ENCODE measurements around the gene LCT.
A peak's percentile ranks its signal among the peaks of the same experiment; 100 is the strongest.
"Not testable (repeated sequence)": the region's sequence is repeated elsewhere in the genome, so short reads cannot be mapped to it uniquely, and the experiment has no call there.

LCT gene

GRCh38 chr2:135818937-135819610 lies 17.9 kb downstream of the LCT start:
- Mint-ChIP-seq H3K4me3 (no peak overlapping the region), H3K9me3 (no peaks in the 10 kb centered on the region), H3K36me3 (peaks cover 5% of the 10 kb centered on the region), H3K4me1 (peaks cover 51% of the 10 kb centered on the region), H3K27me3 (no peaks in the 10 kb centered on the region), H3K27ac (no peak overlapping the region)

GRCh38 chr2:135817951-135818350 lies 19.0 kb downstream of the LCT start:
- Mint-ChIP-seq H3K27me3 (no peaks in the 10 kb centered on the region), H3K4me1 (peaks cover 51% of the 10 kb centered on the region), H3K9me3 (no peaks in the 10 kb centered on the region), H3K36me3 (peaks cover 5% of the 10 kb centered on the region), H3K27ac (no peak overlapping the region), H3K4me3 (no peak overlapping the region)

DNA sequence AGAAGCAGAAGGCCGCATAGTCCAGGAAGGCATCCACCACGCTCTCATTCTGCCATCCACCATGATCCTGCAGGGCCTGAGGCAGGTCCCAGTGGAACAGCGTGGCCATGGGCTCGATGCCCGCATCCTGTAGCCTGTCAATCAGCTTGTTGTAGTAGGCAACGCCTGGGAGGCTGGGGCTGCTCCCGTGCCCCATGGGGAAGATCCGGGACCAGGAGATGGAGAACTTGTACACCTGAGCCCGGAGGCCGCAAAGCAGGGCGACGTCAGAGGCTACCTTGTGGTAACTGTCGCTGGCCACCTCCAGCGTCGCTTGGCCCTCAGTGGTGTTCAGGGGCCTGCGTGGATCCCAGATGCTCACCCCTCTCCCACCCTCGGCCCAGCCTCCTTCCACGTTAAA lies 19.5 kb downstream of the LCT start:
- H3K4me3 Mint-ChIP-seq, result no peak overlapping the region
- no peak overlapping the region for H3K27ac Mint-ChIP-seq
- peaks cover 2% of the 10 kb centered on the region for H3K36me3 Mint-ChIP-seq
- H3K4me1 Mint-ChIP-seq, result peaks cover 51% of the 10 kb centered on the region
- no peaks in the 10 kb centered on the region for H3K9me3 Mint-ChIP-seq
- no peaks in the 10 kb centered on the region for H3K27me3 Mint-ChIP-seq

- Mint-ChIP-seq H3K4me3 (peak overlapping the region; percentile 61), H3K4me1 (peaks cover 37% of the 10 kb centered on the region), H3K36me3 (no peaks in the 10 kb centered on the region), H3K9me3 (peaks cover 7% of the 10 kb centered on the region), H3K27ac (peak overlapping the region; percentile 95), H3K27me3 (no peaks in the 10 kb centered on the region)
These were observed 21.7 kb downstream of the LCT start for GRCh38 chr2:135815269-135815668.

GRCh38 chr2:135812907-135813511 lies 24.0 kb downstream of the LCT start:
- peaks cover 21% of the 10 kb centered on the region for H3K4me1 Mint-ChIP-seq
- H3K36me3 Mint-ChIP-seq, result no peaks in the 10 kb centered on the region

GRCh38 chr2:135807874-135808273 lies 29.1 kb downstream of the LCT start:
- H3K27ac Mint-ChIP-seq, H3K9me3 Mint-ChIP-seq, H3K4me1 Mint-ChIP-seq, H3K27me3 Mint-ChIP-seq, H3K4me3 Mint-ChIP-seq, H3K36me3 Mint-ChIP-seq: not testable (repeated sequence)

More at GRCh38 chr2:135812907-135813511, 24.0 kb downstream of the LCT start:
- H3K27ac Mint-ChIP-seq, result no peak overlapping the region
- no peaks in the 10 kb centered on the region for H3K27me3 Mint-ChIP-seq
- H3K4me3 Mint-ChIP-seq, result no peak overlapping the region
- H3K9me3 Mint-ChIP-seq, result peaks cover 7% of the 10 kb centered on the region

- H3K27ac Mint-ChIP-seq, result no peak overlapping the region
- H3K27me3 Mint-ChIP-seq, result no peaks in the 10 kb centered on the region
- H3K4me1 Mint-ChIP-seq, result no peaks in the 10 kb centered on the region
- no peak overlapping the region for H3K4me3 Mint-ChIP-seq
- H3K9me3 Mint-ChIP-seq, result peaks cover 4% of the 10 kb centered on the region
- no peaks in the 10 kb centered on the region for H3K36me3 Mint-ChIP-seq
These were observed 33.7 kb downstream of the LCT start for GRCh38 chr2:135803278-135803677.

DNA sequence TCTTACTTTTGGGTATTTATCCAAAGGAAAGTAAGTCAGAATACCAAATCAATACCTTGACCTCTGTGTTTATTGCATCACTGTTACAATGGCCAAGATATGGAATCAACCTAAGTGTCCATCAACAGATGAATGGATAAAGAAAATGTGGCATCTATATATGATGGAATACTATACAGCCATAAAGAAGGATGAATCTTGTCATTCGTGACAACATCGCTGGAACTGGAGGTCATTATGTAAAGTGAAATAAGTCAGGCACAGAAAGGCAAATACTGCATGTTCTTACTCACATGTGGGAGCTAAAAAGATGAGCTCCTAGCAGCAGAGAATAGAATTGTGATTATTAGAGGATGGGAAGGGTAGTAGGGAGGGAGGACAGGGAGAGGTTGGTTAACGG lies 34.6 kb downstream of the LCT start:
- no peak overlapping the region for H3K4me3 Mint-ChIP-seq
- peaks cover 4% of the 10 kb centered on the region for H3K9me3 Mint-ChIP-seq
- H3K27ac Mint-ChIP-seq, result no peak overlapping the region
- H3K4me1 Mint-ChIP-seq, result peaks cover 3% of the 10 kb centered on the region
- H3K27me3 Mint-ChIP-seq, result no peaks in the 10 kb centered on the region
- no peaks in the 10 kb centered on the region for H3K36me3 Mint-ChIP-seq

DNA sequence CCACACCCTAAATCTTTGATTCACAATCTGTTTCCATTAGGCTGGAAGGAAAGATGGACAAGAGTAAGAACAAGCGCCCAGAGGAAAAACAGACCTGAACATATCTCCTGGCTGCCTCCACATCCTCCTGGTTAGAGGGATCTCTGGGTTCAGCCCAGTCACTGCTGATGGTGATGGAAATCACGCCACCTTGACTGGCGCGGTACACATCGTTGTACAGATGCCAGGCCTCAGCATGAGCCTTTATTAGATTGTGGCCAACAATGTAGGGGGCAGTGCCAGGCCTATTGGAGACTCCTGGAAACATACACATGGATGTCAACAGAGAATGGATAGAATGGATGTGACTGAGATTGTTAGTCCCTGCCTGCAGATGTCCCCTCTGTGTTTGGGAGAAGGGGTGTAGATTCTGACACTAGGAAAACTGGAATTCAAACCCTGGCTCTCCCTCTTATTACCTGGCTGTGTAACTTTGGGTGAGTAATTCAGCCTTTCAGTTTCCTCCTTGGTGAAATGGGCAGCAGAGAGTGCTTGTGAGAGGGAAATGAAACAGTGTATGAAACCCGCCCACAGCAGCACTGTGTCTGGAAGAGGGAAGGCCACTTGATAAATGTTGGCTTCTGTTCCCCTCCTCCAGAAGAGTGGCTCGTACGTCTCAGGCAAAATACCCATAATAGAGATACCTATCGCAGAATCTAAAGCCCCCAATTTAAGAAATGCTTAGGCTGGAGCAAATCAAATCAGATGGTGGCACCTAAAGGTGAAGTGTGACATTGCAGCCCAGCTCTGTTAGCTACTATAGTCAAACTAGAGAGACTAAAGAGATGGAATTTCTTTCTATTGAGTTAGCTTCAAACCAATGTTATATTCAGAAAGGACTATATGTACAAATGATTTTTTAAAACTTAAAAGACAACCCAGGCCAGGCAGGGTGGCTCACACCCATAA lies 36.2 kb downstream of the LCT start:
- H3K4me3 Mint-ChIP-seq, result no peak overlapping the region
- H3K27me3 Mint-ChIP-seq, result no peaks in the 10 kb centered on the region
- H3K4me1 Mint-ChIP-seq, result peaks cover 4% of the 10 kb centered on the region
- H3K9me3 Mint-ChIP-seq, result peaks cover 4% of the 10 kb centered on the region
- no peak overlapping the region for H3K27ac Mint-ChIP-seq
- H3K36me3 Mint-ChIP-seq, result no peaks in the 10 kb centered on the region

GRCh38 chr2:135799738-135800137 lies 37.2 kb downstream of the LCT start:
- Mint-ChIP-seq H3K4me3 (no peak overlapping the region), H3K27me3 (no peaks in the 10 kb centered on the region), H3K27ac (no peak overlapping the region), H3K36me3 (no peaks in the 10 kb centered on the region), H3K4me1 (peaks cover 8% of the 10 kb centered on the region), H3K9me3 (peaks cover 4% of the 10 kb centered on the region)

- peaks cover 11% of the 10 kb centered on the region for H3K4me1 Mint-ChIP-seq
- peaks cover 4% of the 10 kb centered on the region for H3K9me3 Mint-ChIP-seq
- no peaks in the 10 kb centered on the region for H3K27me3 Mint-ChIP-seq
- H3K4me3 Mint-ChIP-seq, result no peak overlapping the region
- H3K27ac Mint-ChIP-seq, result no peak overlapping the region
- H3K36me3 Mint-ChIP-seq, result no peaks in the 10 kb centered on the region
These were observed 38.2 kb downstream of the LCT start for GRCh38 chr2:135798762-135799161.

DNA sequence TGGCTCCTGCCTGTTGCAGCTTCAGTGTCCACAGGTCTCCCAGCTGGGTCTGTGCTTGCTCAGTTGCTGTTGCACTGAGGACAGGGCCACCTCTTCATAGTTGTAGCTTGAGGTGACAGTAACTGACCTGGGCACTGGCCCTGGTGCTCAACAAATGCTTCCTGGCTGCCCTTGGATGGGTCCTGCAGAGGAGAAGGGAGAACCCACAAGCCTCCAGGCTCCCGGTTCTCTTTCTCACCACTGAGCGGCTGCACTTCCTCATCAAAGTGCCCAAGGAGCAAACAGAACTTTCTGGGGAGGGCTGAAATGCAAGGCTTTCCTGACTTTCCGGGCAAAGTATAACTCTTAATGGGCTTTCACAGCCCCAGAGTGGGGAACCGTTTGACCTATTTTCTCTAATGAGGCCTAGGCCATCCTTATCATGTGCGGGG lies 38.7 kb downstream of the LCT start:
- Mint-ChIP-seq H3K4me1 (peaks cover 11% of the 10 kb centered on the region), H3K27me3 (no peaks in the 10 kb centered on the region), H3K36me3 (no peaks in the 10 kb centered on the region), H3K9me3 (peaks cover 4% of the 10 kb centered on the region), H3K27ac (no peak overlapping the region), H3K4me3 (no peak overlapping the region)

GRCh38 chr2:135797497-135798274 lies 39.3 kb downstream of the LCT start:
- Mint-ChIP-seq H3K9me3 (peaks cover 4% of the 10 kb centered on the region), H3K36me3 (no peaks in the 10 kb centered on the region), H3K4me3 (no peak overlapping the region), H3K27me3 (no peaks in the 10 kb centered on the region), H3K27ac (no peak overlapping the region), H3K4me1 (peaks cover 15% of the 10 kb centered on the region)

GRCh38 chr2:135796606-135797005 lies 40.4 kb downstream of the LCT start:
- peaks cover 22% of the 10 kb centered on the region for H3K4me1 Mint-ChIP-seq
- no peaks in the 10 kb centered on the region for H3K36me3 Mint-ChIP-seq
- H3K27ac Mint-ChIP-seq, result no peak overlapping the region
- H3K27me3 Mint-ChIP-seq, result no peaks in the 10 kb centered on the region
- peaks cover 4% of the 10 kb centered on the region for H3K9me3 Mint-ChIP-seq
- H3K4me3 Mint-ChIP-seq, result no peak overlapping the region

- not testable (repeated sequence) for H3K27ac Mint-ChIP-seq, H3K27me3 Mint-ChIP-seq, H3K9me3 Mint-ChIP-seq, H3K4me3 Mint-ChIP-seq, H3K36me3 Mint-ChIP-seq
- H3K4me1 Mint-ChIP-seq, result peaks cover 22% of the 10 kb centered on the region
These were observed 41.3 kb downstream of the LCT start for GRCh38 chr2:135795641-135796040.
